Thoracic aorta (tissue), 2 donors: ENCODE data around the gene RADX. TPM values are rescaled to one million over a fixed set of nuclear protein-coding genes. Genes with fewer than 3 reads are reported as not detected.

ENCODE experiments used
- ATAC-seq: fragments of 150-250 bp; one replicate; pipeline ENCODE4 v1.8.0; 2017; ENCODE audit warnings: low read depth; ENCODE audit not compliant: insufficient number of reproducible peaks, low FRiP score
- DNase-seq: peaks from one replicate; pipeline ENCODE4 v3.0.0-alpha.2; 2020; ENCODE audit warnings: low spot score
- H3K27ac ChIP-seq, 2 donors: fragments of 200-600 bp; sonication (generic); 1 replicate in 1 of 2; 2 replicates in 1 of 2; pipeline ENCODE4 v1.5.1; 2016; ENCODE audit warnings: mild to moderate bottlenecking in 2 of 2, moderate library complexity in 2 of 2
- H3K27me3 ChIP-seq: fragments of 200-600 bp; sonication (generic); replicated peaks from 2 replicates; pipeline ENCODE4 v1.6.0; 2016; ENCODE audit warnings: mild to moderate bottlenecking; ENCODE audit not compliant: insufficient read depth
- H3K36me3 ChIP-seq: fragments of 200-600 bp; sonication (generic); one replicate; pipeline ENCODE4 v1.5.1; 2016
- H3K4me1 ChIP-seq, 2 donors: fragments of 200-600 bp; sonication (generic); 1 replicate in 1 of 2; 2 replicates in 1 of 2; pipeline versions ENCODE4 v1.5.1 to v1.6.0; 2016; ENCODE audit warnings: low read depth in 2 of 2, mild to moderate bottlenecking in 1 of 2; ENCODE audit not compliant: control insufficient read depth in 1 of 2
- H3K4me3 ChIP-seq: fragments of 200-600 bp; sonication (generic); 2 replicates; pipeline ENCODE4 v1.5.1; 2016; ENCODE audit warnings: mild to moderate bottlenecking
- H3K9me3 ChIP-seq: fragments of 200-600 bp; sonication (generic); 2 replicates; pipeline ENCODE4 v1.5.1; 2016
- CTCF ChIP-seq: fragments of 200-600 bp; sonication (generic); IDR thresholded peaks from one replicate; pipeline ENCODE4 v1.5.1; 2019; ENCODE audit warnings: antibody characterized with exemption
- total RNA-seq, 2 donors: library from RNA; depleted of rRNA; stranded (reverse); fragments of >200 nt; gene quantifications; one replicate each; pipeline versions ENCODE4 v1.1.0 to v1.2.3, GENCODE V29; 2016

Gene RADX
- total RNA-seq, 2 donors from 2014 or later: 0.81 to 4.9 TPM

GRCh38 chrX:106726485-106727437 is 115.0 kb downstream of the RADX start, which contains the start of gene RNF128:
Gene RNF128, plus strand, starts transcription at chrX:106726701. Its CDS starts 213 bp downstream, at chrX:106726914.
- ATAC-seq: no peak
- H3K36me3 ChIP-seq: no peaks in the 10 kb centered on the region
- H3K4me1 ChIP-seq: no peaks in the 10 kb centered on the region
- peak within 1 kb of the TSS; percentile 60 for H3K4me3 ChIP-seq
- no peak for TF ChIP-seq CTCF
- H3K27ac ChIP-seq: no peak within 1 kb of the TSS
- H3K9me3 ChIP-seq: no peaks in the 10 kb centered on the region
- no peaks in the 10 kb centered on the region for H3K27me3 ChIP-seq
- no peak for DNase-seq

- no peaks in the 10 kb centered on the region for H3K27me3 ChIP-seq
- no peak for DNase-seq
These were observed 116.6 kb downstream of the RADX start for GRCh38 chrX:106728337-106728736.

More at GRCh38 chrX:106728337-106728736, 116.6 kb downstream of the RADX start:
- ATAC-seq: no peak
- Histone ChIP-seq H3K36me3 (no peaks in the 10 kb centered on the region), H3K9me3 (no peaks in the 10 kb centered on the region), H3K27ac (no peak overlapping the region), H3K4me1 (no peaks in the 10 kb centered on the region), H3K4me3 (no peak overlapping the region)
- TF ChIP-seq CTCF: no peak

Other genes starting within 250 kb of the RADX start
- not detected for gene RNF128, start 114.7 kb downstream of the RADX start, total RNA-seq
- gene TBC1D8B, start 190.7 kb downstream of the RADX start, total RNA-seq: 10 to 100 TPM in 1 of 2 donors, 1 to 10 TPM in 1; 7.9 to 16.9 TPM